K562 treated with DMSO at 1 percent for 12 hours (cell line): ENCODE measurements around the gene KDM5C. TPM values are rescaled to one million over a fixed set of nuclear protein-coding genes. Genes with fewer than 3 reads are reported as not detected.

Source experiments
- total RNA-seq: library from RNA; unstranded; fragments of 300-600 nt; gene quantifications from 2 replicates; pipeline ENCODE4 v1.2.3, GENCODE V29; 2022; ENCODE audit not compliant: insufficient read depth

KDM5C gene
- total RNA-seq = 24.6 and 72.4 TPM in 2 replicates

GRCh38 chrX:53224860-53225797 is at the start of gene KDM5C:
Gene KDM5C (minus strand): TSS chrX:53225207. CDS start chrX:53224889, 318 bp downstream.

Other genes starting within 250 kb of the KDM5C start
- not detected in 2 replicates for gene GPR173, start 176.4 kb downstream of the KDM5C start, total RNA-seq
- gene TSPYL2, start 142.8 kb downstream of the KDM5C start, total RNA-seq = 9.0 and 14.2 TPM in 2 replicates
- gene KANTR, start 131.1 kb downstream of the KDM5C start, total RNA-seq = 0.30 and 1.7 TPM in 2 replicates
- 9.8 and 26.5 TPM in 2 replicates for gene IQSEC2, start 56.4 kb upstream of the KDM5C start, total RNA-seq
- gene SMC1A, start 197.4 kb upstream of the KDM5C start, total RNA-seq = 23.1 and 79.4 TPM in 2 replicates
- 0.33 TPM in 1 of 2 replicates, not detected in the other for gene RIBC1, start 197.7 kb upstream of the KDM5C start, total RNA-seq
- 85.2 and 152 TPM in 2 replicates for gene HSD17B10, start 209.2 kb upstream of the KDM5C start, total RNA-seq